ENCODE results near the gene SCAMP2.

DNA sequence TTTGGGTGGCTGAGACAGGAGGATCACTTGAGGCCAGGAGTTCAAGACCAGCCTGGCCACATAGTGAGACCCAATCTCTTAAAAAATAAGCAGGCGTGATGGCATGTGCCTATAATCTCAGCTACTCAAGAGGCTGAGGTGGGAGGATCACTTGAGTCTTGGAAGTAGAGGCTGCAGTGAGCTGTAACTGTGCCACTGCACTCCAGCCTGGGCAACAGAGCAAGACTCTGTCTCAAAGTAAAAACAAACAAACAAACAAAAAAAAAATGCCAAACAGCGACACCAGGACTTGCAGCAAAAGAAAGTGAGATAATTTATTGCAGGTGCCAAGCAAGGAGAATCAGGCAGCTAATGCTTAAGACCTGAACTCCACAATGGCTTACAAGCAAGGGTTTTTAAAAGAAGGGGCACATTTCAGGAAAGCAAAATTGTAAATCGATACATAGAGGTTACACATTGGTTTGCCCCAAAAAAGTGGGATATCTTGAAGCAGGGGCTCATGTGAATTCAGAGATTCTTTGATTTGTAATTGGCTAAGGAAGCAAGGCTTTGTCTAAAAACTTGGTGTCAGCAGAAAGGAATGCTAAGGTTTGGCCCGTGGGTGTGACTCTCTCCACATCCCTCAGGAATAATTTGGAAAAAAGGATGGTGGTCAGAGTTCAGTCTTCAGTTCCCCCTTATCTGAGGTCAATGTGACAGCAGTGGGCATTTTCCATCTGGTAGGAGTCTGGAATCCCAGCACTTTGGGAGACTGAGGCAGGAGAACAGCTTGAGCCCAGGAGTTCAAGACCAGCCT lies 11.5 kb upstream of the SCAMP2 start:
- TF ChIP-seq, protein P1, sequence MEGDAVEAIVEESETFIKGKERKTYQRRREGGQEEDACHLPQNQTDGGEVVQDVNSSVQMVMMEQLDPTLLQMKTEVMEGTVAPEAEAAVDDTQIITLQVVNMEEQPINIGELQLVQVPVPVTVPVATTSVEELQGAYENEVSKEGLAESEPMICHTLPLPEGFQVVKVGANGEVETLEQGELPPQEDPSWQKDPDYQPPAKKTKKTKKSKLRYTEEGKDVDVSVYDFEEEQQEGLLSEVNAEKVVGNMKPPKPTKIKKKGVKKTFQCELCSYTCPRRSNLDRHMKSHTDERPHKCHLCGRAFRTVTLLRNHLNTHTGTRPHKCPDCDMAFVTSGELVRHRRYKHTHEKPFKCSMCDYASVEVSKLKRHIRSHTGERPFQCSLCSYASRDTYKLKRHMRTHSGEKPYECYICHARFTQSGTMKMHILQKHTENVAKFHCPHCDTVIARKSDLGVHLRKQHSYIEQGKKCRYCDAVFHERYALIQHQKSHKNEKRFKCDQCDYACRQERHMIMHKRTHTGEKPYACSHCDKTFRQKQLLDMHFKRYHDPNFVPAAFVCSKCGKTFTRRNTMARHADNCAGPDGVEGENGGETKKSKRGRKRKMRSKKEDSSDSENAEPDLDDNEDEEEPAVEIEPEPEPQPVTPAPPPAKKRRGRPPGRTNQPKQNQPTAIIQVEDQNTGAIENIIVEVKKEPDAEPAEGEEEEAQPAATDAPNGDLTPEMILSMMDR (conservative IDR thresholded peaks at IDR 0.05; ENCODE audit: low read depth, low read length) = no peak
- no peak for TF ChIP-seq EZH2 (IDR thresholded peaks at IDR 0.05; ENCODE audit: borderline replicate concordance, low read depth, low read length, poor library complexity, severe bottlenecking)
